ENCODE measurements around the gene SNRNP48.

Gene SNRNP48

DNA sequence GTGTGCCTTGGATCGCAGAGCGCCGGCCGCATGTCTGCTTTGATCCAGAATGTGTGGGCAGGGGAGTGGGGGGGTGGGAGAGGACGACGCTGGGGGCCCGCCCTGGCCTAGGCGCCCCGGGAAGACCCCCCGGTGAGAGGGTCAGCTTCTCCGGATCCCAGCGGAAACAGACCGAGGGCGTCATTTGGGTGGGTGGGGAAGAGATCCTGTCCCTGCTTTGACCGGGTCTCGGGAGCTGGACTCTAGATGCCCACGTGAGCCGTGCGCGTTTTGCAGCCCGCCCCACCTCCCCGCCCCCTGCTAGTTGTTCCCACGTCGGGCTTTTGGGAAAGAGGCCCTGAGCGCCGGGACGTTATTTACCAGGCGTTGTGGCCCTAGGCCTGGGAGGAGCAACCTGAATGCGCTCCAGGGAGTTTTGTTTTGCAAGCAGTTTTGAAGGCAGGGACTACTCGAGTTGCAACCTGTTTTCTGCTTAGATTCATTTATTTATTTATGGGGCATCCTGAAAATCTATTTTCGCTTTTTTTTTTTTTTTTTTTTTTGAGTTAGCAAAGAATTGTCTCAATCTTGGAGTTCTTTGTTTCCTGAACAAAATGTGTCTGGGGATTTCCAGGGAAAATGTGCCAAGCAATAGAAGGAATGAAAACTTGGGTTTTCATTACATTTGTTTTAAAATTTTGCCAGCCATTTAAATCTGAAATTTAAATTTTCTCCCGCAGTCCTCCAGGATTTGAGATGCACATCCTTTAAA is 46.9 kb upstream of the SNRNP48 start:
- peak; percentile 40 for ATAC-seq (ENCODE audit: low read depth)
- Histone ChIP-seq H3K36me3 (ENCODE audit: low read depth) (peaks cover 49% of the 10 kb centered on the region), H3K9me3 (ENCODE audit: severe bottlenecking) (no peaks in the 10 kb centered on the region), H3K27me3 (ENCODE audit: insufficient read depth, poor library complexity, severe bottlenecking) (no peaks in the 10 kb centered on the region), H3K4me1 (ENCODE audit: insufficient read depth, poor library complexity, severe bottlenecking) (peaks cover 38% of the 10 kb centered on the region), H3K27ac (ENCODE audit: poor library complexity, severe bottlenecking) (peak overlapping the region; percentile 92), H3K4me3 (ENCODE audit: severe bottlenecking) (peak overlapping the region; percentile 73)
- DNase-seq (ENCODE audit: low spot score) = peak; percentile 78
- TF ChIP-seq, protein P1, sequence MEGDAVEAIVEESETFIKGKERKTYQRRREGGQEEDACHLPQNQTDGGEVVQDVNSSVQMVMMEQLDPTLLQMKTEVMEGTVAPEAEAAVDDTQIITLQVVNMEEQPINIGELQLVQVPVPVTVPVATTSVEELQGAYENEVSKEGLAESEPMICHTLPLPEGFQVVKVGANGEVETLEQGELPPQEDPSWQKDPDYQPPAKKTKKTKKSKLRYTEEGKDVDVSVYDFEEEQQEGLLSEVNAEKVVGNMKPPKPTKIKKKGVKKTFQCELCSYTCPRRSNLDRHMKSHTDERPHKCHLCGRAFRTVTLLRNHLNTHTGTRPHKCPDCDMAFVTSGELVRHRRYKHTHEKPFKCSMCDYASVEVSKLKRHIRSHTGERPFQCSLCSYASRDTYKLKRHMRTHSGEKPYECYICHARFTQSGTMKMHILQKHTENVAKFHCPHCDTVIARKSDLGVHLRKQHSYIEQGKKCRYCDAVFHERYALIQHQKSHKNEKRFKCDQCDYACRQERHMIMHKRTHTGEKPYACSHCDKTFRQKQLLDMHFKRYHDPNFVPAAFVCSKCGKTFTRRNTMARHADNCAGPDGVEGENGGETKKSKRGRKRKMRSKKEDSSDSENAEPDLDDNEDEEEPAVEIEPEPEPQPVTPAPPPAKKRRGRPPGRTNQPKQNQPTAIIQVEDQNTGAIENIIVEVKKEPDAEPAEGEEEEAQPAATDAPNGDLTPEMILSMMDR (IDR thresholded peaks at IDR 0.05; ENCODE audit: poor library complexity, severe bottlenecking) = no peak

DNA sequence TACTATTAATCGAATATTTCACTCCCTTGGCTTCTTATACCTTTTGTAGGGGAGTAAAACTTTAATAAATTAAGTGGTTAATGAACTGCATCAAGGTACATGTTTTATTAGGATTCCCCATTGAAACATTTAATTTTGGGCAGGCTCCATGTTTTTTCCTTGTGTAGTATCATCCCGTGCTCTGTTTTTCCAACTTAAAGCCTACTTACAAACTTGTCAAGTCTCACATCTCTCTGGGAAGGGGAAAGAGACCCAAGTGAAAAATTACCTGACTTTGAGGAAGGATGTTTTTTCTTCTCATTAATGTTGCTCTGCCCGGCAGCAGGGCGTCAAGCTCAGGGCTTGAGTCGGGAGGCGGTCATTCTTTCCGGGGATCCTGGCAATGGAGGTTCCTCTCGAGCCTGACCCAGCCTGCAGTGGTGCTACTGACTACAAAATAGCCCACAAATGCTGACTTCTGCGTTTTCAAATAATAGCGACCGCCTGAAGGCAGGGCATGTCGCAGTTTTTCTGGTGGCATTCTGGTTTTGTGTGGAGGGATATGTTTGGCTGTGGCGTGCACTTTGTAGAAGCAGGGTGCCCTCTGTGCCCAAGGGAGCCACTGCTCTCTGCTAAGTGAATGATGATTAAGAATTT is 46.1 kb upstream of the SNRNP48 start:
- ATAC-seq (ENCODE audit: low read depth) = no peak
- Histone ChIP-seq H3K4me3 (ENCODE audit: severe bottlenecking) (peak overlapping the region; percentile 73), H3K27ac (ENCODE audit: poor library complexity, severe bottlenecking) (peak overlapping the region; percentile 92), H3K36me3 (ENCODE audit: low read depth) (peaks cover 56% of the 10 kb centered on the region), H3K4me1 (ENCODE audit: insufficient read depth, poor library complexity, severe bottlenecking) (peaks cover 44% of the 10 kb centered on the region), H3K27me3 (ENCODE audit: insufficient read depth, poor library complexity, severe bottlenecking) (no peaks in the 10 kb centered on the region), H3K9me3 (ENCODE audit: severe bottlenecking) (no peaks in the 10 kb centered on the region)
- TF ChIP-seq, protein P1 (IDR thresholded peaks at IDR 0.05; ENCODE audit: poor library complexity, severe bottlenecking) = no peak
- DNase-seq (ENCODE audit: low spot score) = no peak

DNA sequence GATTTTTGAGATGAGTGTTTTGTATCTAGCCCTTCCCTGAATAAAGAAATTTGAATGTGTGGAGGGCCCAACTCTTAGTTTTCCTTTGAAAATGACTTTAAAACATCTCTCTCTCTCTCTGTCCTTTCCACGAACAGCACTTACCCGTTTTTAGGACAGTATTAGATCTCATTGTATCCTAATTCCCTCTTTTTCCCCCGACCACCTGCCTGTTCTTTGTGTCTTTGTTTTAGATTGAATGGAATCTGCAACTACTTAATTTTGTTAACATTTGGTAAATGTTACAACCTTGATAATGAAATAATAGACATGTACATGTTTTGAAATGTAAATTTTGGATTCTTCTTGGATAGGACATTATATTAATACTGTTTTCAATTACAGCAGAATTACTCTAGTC is 45.4 kb upstream of the SNRNP48 start:
- DNase-seq (ENCODE audit: low spot score) (no peak), ATAC-seq (ENCODE audit: low read depth) (no peak)
- Histone ChIP-seq H3K9me3 (ENCODE audit: severe bottlenecking) (no peaks in the 10 kb centered on the region), H3K27ac (ENCODE audit: poor library complexity, severe bottlenecking) (peak overlapping the region; percentile 92), H3K36me3 (ENCODE audit: low read depth) (peaks cover 63% of the 10 kb centered on the region), H3K4me1 (ENCODE audit: insufficient read depth, poor library complexity, severe bottlenecking) (peaks cover 51% of the 10 kb centered on the region), H3K4me3 (ENCODE audit: severe bottlenecking) (peak overlapping the region; percentile 73), H3K27me3 (ENCODE audit: insufficient read depth, poor library complexity, severe bottlenecking) (no peaks in the 10 kb centered on the region)
- TF ChIP-seq, protein P1 (IDR thresholded peaks at IDR 0.05; ENCODE audit: poor library complexity, severe bottlenecking) = no peak

DNA sequence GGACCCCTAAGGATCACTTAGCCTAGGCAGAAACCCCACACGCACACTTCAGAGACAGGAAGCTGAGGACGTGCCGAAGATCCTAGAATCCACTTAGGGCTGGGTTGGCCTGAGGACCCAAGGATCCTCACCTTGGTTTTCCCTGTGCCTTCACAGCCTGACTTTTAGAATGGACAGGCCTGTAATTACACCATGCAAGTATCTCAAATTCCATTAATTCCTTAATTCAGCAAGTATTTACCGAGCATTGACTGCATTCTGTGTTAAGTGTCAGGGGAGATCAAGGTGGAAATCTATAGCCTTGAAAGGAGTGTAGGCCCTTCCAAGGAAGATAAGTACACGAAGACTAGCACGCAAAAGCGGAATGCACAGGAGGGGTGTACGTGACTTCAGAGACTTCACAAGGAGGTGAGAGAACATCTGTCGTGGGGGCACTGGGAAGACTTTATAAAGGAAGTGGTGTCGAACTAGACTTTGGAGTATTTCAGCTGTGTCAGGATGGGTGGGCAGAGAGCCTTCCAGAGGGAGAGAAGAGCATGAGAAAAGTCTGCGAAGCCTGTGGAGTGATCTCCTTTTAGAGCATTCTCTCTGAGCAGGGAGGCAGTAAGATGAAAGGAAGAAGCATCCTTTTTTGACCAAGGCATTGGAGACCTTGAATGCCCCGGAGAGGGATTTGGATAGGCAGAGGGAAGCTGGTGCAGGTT is 44.5 kb upstream of the SNRNP48 start:
- peaks cover 60% of the 10 kb centered on the region for H3K4me1 ChIP-seq (ENCODE audit: insufficient read depth, poor library complexity, severe bottlenecking)
- H3K9me3 ChIP-seq (ENCODE audit: severe bottlenecking) = no peaks in the 10 kb centered on the region
- TF ChIP-seq, protein P1 (IDR thresholded peaks at IDR 0.05; ENCODE audit: poor library complexity, severe bottlenecking) = no peak
- peak overlapping the region; percentile 92 for H3K27ac ChIP-seq (ENCODE audit: poor library complexity, severe bottlenecking)
- DNase-seq (ENCODE audit: low spot score) (no peak), ATAC-seq (ENCODE audit: low read depth) (peak; percentile 2; the same call in 1 of the 3 replicates)
- H3K4me3 ChIP-seq (ENCODE audit: severe bottlenecking) = peak overlapping the region; percentile 73
- no peaks in the 10 kb centered on the region for H3K27me3 ChIP-seq (ENCODE audit: insufficient read depth, poor library complexity, severe bottlenecking)
- peaks cover 69% of the 10 kb centered on the region for H3K36me3 ChIP-seq (ENCODE audit: low read depth)
